ENCODE results near the gene XKRX.

DNA sequence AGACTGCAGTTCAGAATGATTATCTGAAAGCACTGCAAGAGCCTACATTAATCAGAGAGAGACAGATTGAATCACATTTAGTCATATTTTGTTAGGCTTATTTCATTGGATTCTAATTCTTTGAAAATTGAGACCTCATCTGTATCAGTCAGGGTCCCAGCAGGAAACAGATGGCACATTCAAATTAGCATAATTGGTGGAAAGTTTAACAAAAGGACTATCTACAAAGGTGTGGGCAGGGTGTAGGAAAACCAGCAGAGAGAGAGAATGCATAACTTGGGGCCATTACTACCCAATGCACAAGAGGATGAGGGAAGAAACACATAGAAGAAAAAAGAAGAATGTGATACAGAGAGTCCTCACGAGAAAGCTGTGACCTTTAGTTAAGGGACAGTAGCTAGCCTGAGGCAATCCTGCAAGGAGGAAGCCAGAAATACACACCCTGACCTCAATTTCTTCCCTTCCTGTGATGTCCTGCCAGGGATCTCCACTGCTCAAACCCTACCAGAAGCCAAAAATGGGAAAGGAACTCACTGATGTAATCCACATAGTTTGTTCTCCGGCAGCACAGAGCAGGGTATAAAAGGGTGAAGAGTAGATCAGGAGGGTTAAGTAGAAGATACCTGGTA is 17.7 kb upstream of the XKRX start:
- TF ChIP-seq, protein P1, sequence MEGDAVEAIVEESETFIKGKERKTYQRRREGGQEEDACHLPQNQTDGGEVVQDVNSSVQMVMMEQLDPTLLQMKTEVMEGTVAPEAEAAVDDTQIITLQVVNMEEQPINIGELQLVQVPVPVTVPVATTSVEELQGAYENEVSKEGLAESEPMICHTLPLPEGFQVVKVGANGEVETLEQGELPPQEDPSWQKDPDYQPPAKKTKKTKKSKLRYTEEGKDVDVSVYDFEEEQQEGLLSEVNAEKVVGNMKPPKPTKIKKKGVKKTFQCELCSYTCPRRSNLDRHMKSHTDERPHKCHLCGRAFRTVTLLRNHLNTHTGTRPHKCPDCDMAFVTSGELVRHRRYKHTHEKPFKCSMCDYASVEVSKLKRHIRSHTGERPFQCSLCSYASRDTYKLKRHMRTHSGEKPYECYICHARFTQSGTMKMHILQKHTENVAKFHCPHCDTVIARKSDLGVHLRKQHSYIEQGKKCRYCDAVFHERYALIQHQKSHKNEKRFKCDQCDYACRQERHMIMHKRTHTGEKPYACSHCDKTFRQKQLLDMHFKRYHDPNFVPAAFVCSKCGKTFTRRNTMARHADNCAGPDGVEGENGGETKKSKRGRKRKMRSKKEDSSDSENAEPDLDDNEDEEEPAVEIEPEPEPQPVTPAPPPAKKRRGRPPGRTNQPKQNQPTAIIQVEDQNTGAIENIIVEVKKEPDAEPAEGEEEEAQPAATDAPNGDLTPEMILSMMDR (IDR thresholded peaks at IDR 0.05), result no peak
- TF ChIP-seq ZFX (IDR thresholded peaks at IDR 0.05; ENCODE audit: borderline replicate concordance), result no peak

Data from 22Rv1 (cell line).